Panc1 (cell line): ENCODE data around the gene DES. TPM values are rescaled to one million over a fixed set of nuclear protein-coding genes. Genes with fewer than 3 reads are reported as not detected.

Experiments
- ATAC-seq: fragments of 200-7000 bp; cut with Tn5 transposase; 2 replicates; pipeline ENCODE4 v1.9.1; 2020; ENCODE audit warnings: mild to moderate bottlenecking, moderate library complexity
- BruUV-seq: library from RNA; stranded (reverse); fragments of 400-500 nt; replicated peaks from 2 replicates; lab custom pipeline; 2021; lab: Mats Ljungman, UMichigan
- CTCF ChIA-PET: fragments of 300-600 bp; sonication (Branson Sonifier 250); formaldehyde crosslinking; loops from one replicate; lab custom pipeline; 2022; ENCODE audit warnings: antibody characterized with exemption; lab: Charles Lee
- POLR2A ChIA-PET: fragments of 300-600 bp; sonication (Branson Sonifier 250); formaldehyde crosslinking; loops from one replicate; lab custom pipeline; 2022; ENCODE audit warnings: antibody characterized with exemption; lab: Charles Lee
- DNase-seq: peaks from one replicate; pipeline ENCODE4 v3.0.0-alpha.2; 2010; ENCODE audit warnings: low read depth, low spot score
- H3K27ac ChIP-seq: 2 replicates; pipeline ENCODE4 v1.5.1; 2011; ENCODE audit warnings: mild to moderate bottlenecking, low read length, inconsistent platforms
- H3K27me3 ChIP-seq: fragments of 200-500 bp; sonication (Bioruptor generic); 2 replicates; pipeline ENCODE4 v1.6.0; 2014; ENCODE audit warnings: low read length, inconsistent platforms; ENCODE audit not compliant: control insufficient read depth, insufficient read depth
- H3K36me3 ChIP-seq: fragments of 200-500 bp; sonication (Bioruptor generic); 2 replicates; pipeline ENCODE4 v1.5.1; 2014; ENCODE audit warnings: inconsistent platforms, mild to moderate bottlenecking, low read length, moderate library complexity; ENCODE audit not compliant: control insufficient read depth, insufficient read depth
- H3K4me1 ChIP-seq: 2 replicates; pipeline ENCODE4 v1.5.1; 2011; ENCODE audit warnings: inconsistent platforms, mild to moderate bottlenecking, low read length, moderate library complexity; ENCODE audit not compliant: control insufficient read depth, insufficient read depth
- H3K4me3 ChIP-seq, 2 experiments: 2 replicates each; pipeline ENCODE4 v1.5.1; 2011 to 2012; ENCODE audit warnings: low read depth in 2 of 2, low read length in 2 of 2, mild to moderate bottlenecking in 2 of 2, inconsistent platforms in 1 of 2, moderate library complexity in 1 of 2
- H3K9me3 ChIP-seq: fragments of 200-500 bp; sonication (Bioruptor generic); 2 replicates; pipeline ENCODE4 v1.5.1; 2014; ENCODE audit warnings: low read depth, mild to moderate bottlenecking, inconsistent platforms, low read length, moderate library complexity; ENCODE audit not compliant: control insufficient read depth, insufficient read depth
- POLR2AphosphoS5 ChIP-seq: IDR thresholded peaks from 2 replicates; pipeline ENCODE4 v1.6.1; 2012; ENCODE audit warnings: mild to moderate bottlenecking, low read depth, low read length, moderate library complexity
- SIN3A ChIP-seq: IDR thresholded peaks from 2 replicates; pipeline ENCODE4 v1.6.1; 2012; ENCODE audit warnings: low read depth, mild to moderate bottlenecking, low read length, moderate library complexity, borderline replicate concordance; ENCODE audit not compliant: insufficient read depth
- TCF7L2 ChIP-seq: IDR thresholded peaks from 2 replicates; pipeline ENCODE4 v1.6.1; 2011; ENCODE audit warnings: mild to moderate bottlenecking, low read depth, low read length, inconsistent platforms
- in situ Hi-C: cut with HindIII; loops from 2 replicates; pipeline ENCODE4 v1.10.0; 2016; ENCODE audit warnings: low sequenced_read_pairs, low pct_unique_long_range_greater_than_20kb
- intact Hi-C: fragments of 100-400 bp; cut with micrococcal nuclease; formaldehyde crosslinking; loops from one replicate; pipeline ENCODE4 v1.10.0; 2022; ENCODE audit not compliant: unreplicated experiment
- total RNA-seq: library from RNA; stranded (reverse); gene quantifications from one replicate; pipeline ENCODE4 v1.2.1, GENCODE V29; 2021; ENCODE audit not compliant: unreplicated experiment
- TF ChIP-seq, protein P1 (sequence below), 2 experiments: IDR thresholded peaks; 2 replicates each; pipeline ENCODE4 v1.6.1; 2011 to 2012; ENCODE audit warnings: low read depth in 2 of 2, control low read depth in 1 of 2, low read length in 1 of 2, mild to moderate bottlenecking in 1 of 2, moderate library complexity in 1 of 2; ENCODE audit not compliant: insufficient read depth in 1 of 2
- TF ChIP-seq, protein P2 (sequence below): fragments of 450-650 bp; IDR thresholded peaks from 2 replicates; pipeline ENCODE4 v1.5.1; 2017; ENCODE audit warnings: mild to moderate bottlenecking

DES gene
- total RNA-seq, 1 experiment from 2014 or later: 0.69 TPM

DNA sequence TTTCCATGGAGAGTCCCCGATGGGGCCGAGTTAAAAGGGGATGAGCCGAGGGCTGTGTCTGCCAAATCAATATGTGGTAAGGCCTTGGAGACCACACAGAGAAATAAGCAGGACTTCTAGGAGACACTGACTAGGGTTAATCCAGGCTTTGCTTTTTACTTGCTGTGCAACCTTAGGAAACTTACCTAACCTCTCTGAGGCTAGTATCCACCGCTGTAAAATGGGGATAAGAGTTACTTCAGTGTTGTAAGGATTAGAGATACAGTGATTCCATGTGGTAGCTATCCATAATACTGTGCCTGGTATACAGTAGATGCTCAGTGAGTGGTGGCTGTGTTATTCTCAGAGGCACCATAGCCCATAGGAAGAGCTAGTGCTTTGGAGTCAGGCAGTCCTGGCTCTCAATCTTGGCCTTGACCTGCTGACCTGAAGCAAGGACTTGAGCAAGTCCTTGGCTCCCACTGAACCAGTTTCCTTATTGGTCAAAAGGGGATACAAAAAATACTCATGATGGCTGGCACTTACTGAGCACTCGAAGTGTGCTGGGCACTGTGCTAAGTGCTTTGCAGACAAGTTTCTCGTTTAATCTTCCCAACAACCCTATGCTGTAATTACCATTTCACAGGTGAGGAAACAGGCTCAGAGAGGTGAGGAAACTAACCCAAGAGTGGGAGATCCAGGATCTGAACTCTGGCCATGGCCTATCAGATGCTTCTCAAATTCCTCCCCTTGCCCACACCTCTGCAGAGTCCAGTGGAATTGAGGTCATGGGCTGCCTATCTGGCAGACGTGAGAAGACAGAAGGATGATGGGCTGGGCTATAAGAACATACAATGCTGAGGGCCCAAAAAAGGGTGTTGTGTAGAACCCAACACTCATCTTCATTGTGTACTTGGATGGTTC, 12.0 kb upstream of the DES start:
- TF ChIP-seq, protein P1, sequence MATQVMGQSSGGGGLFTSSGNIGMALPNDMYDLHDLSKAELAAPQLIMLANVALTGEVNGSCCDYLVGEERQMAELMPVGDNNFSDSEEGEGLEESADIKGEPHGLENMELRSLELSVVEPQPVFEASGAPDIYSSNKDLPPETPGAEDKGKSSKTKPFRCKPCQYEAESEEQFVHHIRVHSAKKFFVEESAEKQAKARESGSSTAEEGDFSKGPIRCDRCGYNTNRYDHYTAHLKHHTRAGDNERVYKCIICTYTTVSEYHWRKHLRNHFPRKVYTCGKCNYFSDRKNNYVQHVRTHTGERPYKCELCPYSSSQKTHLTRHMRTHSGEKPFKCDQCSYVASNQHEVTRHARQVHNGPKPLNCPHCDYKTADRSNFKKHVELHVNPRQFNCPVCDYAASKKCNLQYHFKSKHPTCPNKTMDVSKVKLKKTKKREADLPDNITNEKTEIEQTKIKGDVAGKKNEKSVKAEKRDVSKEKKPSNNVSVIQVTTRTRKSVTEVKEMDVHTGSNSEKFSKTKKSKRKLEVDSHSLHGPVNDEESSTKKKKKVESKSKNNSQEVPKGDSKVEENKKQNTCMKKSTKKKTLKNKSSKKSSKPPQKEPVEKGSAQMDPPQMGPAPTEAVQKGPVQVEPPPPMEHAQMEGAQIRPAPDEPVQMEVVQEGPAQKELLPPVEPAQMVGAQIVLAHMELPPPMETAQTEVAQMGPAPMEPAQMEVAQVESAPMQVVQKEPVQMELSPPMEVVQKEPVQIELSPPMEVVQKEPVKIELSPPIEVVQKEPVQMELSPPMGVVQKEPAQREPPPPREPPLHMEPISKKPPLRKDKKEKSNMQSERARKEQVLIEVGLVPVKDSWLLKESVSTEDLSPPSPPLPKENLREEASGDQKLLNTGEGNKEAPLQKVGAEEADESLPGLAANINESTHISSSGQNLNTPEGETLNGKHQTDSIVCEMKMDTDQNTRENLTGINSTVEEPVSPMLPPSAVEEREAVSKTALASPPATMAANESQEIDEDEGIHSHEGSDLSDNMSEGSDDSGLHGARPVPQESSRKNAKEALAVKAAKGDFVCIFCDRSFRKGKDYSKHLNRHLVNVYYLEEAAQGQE (IDR thresholded peaks at IDR 0.05; ENCODE audit: insufficient read depth in 1 of 2, low read depth in 2 of 2, low read length in 1 of 2): no peak
- TF ChIP-seq TCF7L2: no peak
- TF ChIP-seq, protein P2, sequence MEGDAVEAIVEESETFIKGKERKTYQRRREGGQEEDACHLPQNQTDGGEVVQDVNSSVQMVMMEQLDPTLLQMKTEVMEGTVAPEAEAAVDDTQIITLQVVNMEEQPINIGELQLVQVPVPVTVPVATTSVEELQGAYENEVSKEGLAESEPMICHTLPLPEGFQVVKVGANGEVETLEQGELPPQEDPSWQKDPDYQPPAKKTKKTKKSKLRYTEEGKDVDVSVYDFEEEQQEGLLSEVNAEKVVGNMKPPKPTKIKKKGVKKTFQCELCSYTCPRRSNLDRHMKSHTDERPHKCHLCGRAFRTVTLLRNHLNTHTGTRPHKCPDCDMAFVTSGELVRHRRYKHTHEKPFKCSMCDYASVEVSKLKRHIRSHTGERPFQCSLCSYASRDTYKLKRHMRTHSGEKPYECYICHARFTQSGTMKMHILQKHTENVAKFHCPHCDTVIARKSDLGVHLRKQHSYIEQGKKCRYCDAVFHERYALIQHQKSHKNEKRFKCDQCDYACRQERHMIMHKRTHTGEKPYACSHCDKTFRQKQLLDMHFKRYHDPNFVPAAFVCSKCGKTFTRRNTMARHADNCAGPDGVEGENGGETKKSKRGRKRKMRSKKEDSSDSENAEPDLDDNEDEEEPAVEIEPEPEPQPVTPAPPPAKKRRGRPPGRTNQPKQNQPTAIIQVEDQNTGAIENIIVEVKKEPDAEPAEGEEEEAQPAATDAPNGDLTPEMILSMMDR: no peak
- no peak for TF ChIP-seq POLR2AphosphoS5
- TF ChIP-seq SIN3A: no peak
- DNase-seq: no peak
- peaks cover 9% of the 10 kb centered on the region for H3K4me1 ChIP-seq
- H3K27me3 ChIP-seq: no peaks in the 10 kb centered on the region
- in situ Hi-C loops (no loop called here), intact Hi-C loops (no loop called here)
- no TSS peak for BruUV-seq
- no peak overlapping the region for H3K4me3 ChIP-seq
- ChIA-PET CTCF (interaction anchor here (5.0 kb wide), 1 partner anchor 124 kb away, joined by 29 read pairs; no protein-coding TSS in a partner anchor), POLR2A (no interaction called here)
- no peak overlapping the region for H3K27ac ChIP-seq
- no peaks in the 10 kb centered on the region for H3K9me3 ChIP-seq
- H3K36me3 ChIP-seq: no peaks in the 10 kb centered on the region
- no peak for ATAC-seq

DNA sequence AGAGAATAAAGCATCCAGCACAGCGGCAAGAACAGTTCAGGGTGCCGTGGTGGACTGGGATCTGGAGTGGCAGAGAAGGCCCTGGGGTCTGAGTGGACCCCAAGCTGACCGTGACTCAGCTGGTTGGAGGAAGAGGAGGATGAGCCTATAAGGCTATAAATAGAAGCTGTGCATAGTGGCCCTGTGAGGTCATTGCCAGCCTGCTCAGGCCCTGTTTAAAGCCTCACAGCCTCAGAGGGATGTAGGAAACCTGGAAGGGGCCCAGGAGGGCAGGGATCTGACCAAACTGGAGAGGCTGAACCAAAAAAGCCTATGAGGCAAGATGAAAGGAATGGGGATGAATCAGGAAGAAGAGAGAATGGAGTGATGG, 11.3 kb upstream of the DES start:
- BruUV-seq: no TSS peak

More for the DNA sequence above, 11.3 kb upstream of the DES start:
- ChIA-PET POLR2A (no interaction called here), CTCF (no interaction called here)
- Histone ChIP-seq H3K4me1 (peaks cover 9% of the 10 kb centered on the region), H3K9me3 (no peaks in the 10 kb centered on the region), H3K4me3 (no peak overlapping the region), H3K36me3 (no peaks in the 10 kb centered on the region), H3K27ac (no peak overlapping the region), H3K27me3 (no peaks in the 10 kb centered on the region)
- DNase-seq: no peak
- no peak for ATAC-seq
- intact Hi-C loops: no loop called here
- in situ Hi-C loops: no loop called here
- TF ChIP-seq POLR2AphosphoS5: no peak
- TF ChIP-seq TCF7L2: no peak
- TF ChIP-seq, protein P2: no peak
- TF ChIP-seq, protein P1 (IDR thresholded peaks at IDR 0.05; ENCODE audit: insufficient read depth in 1 of 2, low read depth in 2 of 2, low read length in 1 of 2): no peak
